Umbilical cord (tissue), 2 donors: Measurements from ENCODE around the gene OR10W1. TPM values are rescaled to one million over a fixed set of nuclear protein-coding genes. Genes with fewer than 3 reads are reported as not detected.

Source experiments
- DNase-seq: peaks from one replicate; pipeline ENCODE4 v3.0.0-alpha.2; 2015; ENCODE audit warnings: low spot score
- total RNA-seq: library from RNA; depleted of rRNA; stranded (reverse); fragments of >200 nt; gene quantifications from one replicate; pipeline ENCODE4 v1.2.3, GENCODE V29; 2014; ENCODE audit warnings: low replicate concordance; ENCODE audit not compliant: insufficient read depth

The OR10W1 gene
- total RNA-seq = not detected

- DNase-seq = no peak
Measured at GRCh38 chr11:58268142-58268541, at the start of gene OR10W1. Gene OR10W1 (minus strand): TSS chr11:58268260. CDS start chr11:58267858, 402 bp downstream.

- DNase-seq = no peak
Measured at GRCh38 chr11:58316142-58316541, 48.1 kb upstream of the OR10W1 start.

GRCh38 chr11:58301576-58301975 is 33.5 kb upstream of the OR10W1 start:
- DNase-seq = no peak

GRCh38 chr11:58292017-58292416 is 24.0 kb upstream of the OR10W1 start:
- no peak for DNase-seq

- no peak for DNase-seq
Measured at GRCh38 chr11:58289266-58289665, 21.2 kb upstream of the OR10W1 start.

- no peak for DNase-seq
Measured at GRCh38 chr11:58286249-58286648, 18.2 kb upstream of the OR10W1 start.

- no peak for DNase-seq
Measured at GRCh38 chr11:58285483-58286040, 17.5 kb upstream of the OR10W1 start.

- no peak for DNase-seq
Measured at GRCh38 chr11:58276151-58276550, 8.1 kb upstream of the OR10W1 start.

- no peak for DNase-seq
Measured at GRCh38 chr11:58275002-58275401, 6.9 kb upstream of the OR10W1 start.

GRCh38 chr11:58259983-58260382 is 8.1 kb downstream of the OR10W1 start:
- DNase-seq = no peak

GRCh38 chr11:58254936-58255335 is 13.1 kb downstream of the OR10W1 start:
- no peak for DNase-seq

GRCh38 chr11:58243954-58244353 is 24.1 kb downstream of the OR10W1 start:
- DNase-seq = no peak

- DNase-seq = no peak
Measured at GRCh38 chr11:58227956-58228615, 40.0 kb downstream of the OR10W1 start.

- no peak for DNase-seq
Measured at GRCh38 chr11:58222721-58223120, 45.3 kb downstream of the OR10W1 start.

Other genes starting within 250 kb of the OR10W1 start
- gene OR9Q1, start 244.4 kb downstream of the OR10W1 start, total RNA-seq = 0.24 TPM
- gene OR6Q1, start 237.3 kb downstream of the OR10W1 start, total RNA-seq = 0.72 TPM
- gene OR9I1, start 142.7 kb downstream of the OR10W1 start, total RNA-seq = 1.4 TPM
- 0.96 TPM for gene OR9Q2, start 79.2 kb downstream of the OR10W1 start, total RNA-seq
- not detected for gene OR1S2, start 64.1 kb downstream of the OR10W1 start, total RNA-seq
- not detected for gene OR1S1, start 55.5 kb downstream of the OR10W1 start, total RNA-seq
- gene OR10Q1, start 39.3 kb downstream of the OR10W1 start, total RNA-seq = 0.72 TPM
- gene OR5B17, start 90.8 kb upstream of the OR10W1 start, total RNA-seq = 1.4 TPM
- not detected for gene OR5B3, start 138.6 kb upstream of the OR10W1 start, total RNA-seq
- 3.9 TPM for gene OR5B2, start 159.9 kb upstream of the OR10W1 start, total RNA-seq
- gene OR5B12, start 174.0 kb upstream of the OR10W1 start, total RNA-seq = 1.4 TPM
- gene OR5B21, start 239.8 kb upstream of the OR10W1 start, total RNA-seq = not detected